Measurements from ENCODE around the gene VPS13D.
A peak's percentile ranks its signal among the peaks of the same experiment; 100 is the strongest.
"Not testable (repeated sequence)": the region's sequence is repeated elsewhere in the genome, so short reads cannot be mapped to it uniquely, and the experiment has no call there.

The VPS13D gene

GRCh38 chr1:12446593-12446992 lies 216.8 kb downstream of the VPS13D start:
- DNase-seq (ENCODE audit: low read depth, low spot score), result no peak

GRCh38 chr1:12447307-12447706 lies 217.5 kb downstream of the VPS13D start:
- DNase-seq (ENCODE audit: low read depth, low spot score), result no peak

- DNase-seq (ENCODE audit: low read depth, low spot score), result no peak
Observed at GRCh38 chr1:12447849-12448312, 218.1 kb downstream of the VPS13D start.

- no peak for DNase-seq (ENCODE audit: low read depth, low spot score)
Observed at GRCh38 chr1:12448746-12449177, 218.9 kb downstream of the VPS13D start.

- no peak for DNase-seq (ENCODE audit: low read depth, low spot score)
Observed at GRCh38 chr1:12450090-12450755, 220.4 kb downstream of the VPS13D start.

GRCh38 chr1:12450756-12451559 lies 221.1 kb downstream of the VPS13D start:
- DNase-seq (ENCODE audit: low read depth, low spot score), result no peak

GRCh38 chr1:12451560-12451900 lies 221.7 kb downstream of the VPS13D start:
- no peak for DNase-seq (ENCODE audit: low read depth, low spot score)

- DNase-seq (ENCODE audit: low read depth, low spot score), result no peak
Observed at GRCh38 chr1:12452262-12452661, 222.4 kb downstream of the VPS13D start.

- DNase-seq (ENCODE audit: low read depth, low spot score), result peak; percentile 64
Observed at GRCh38 chr1:12453400-12454343, 223.8 kb downstream of the VPS13D start.

GRCh38 chr1:12454406-12455391 lies 224.9 kb downstream of the VPS13D start:
- peak; percentile 26 for DNase-seq (ENCODE audit: low read depth, low spot score)

- not testable (repeated sequence) for DNase-seq (ENCODE audit: low read depth, low spot score)
Observed at GRCh38 chr1:12456081-12456480, 226.3 kb downstream of the VPS13D start.

GRCh38 chr1:12456979-12457378 lies 227.1 kb downstream of the VPS13D start:
- DNase-seq (ENCODE audit: low read depth, low spot score), result no peak

GRCh38 chr1:12457771-12458170 lies 227.9 kb downstream of the VPS13D start:
- no peak for DNase-seq (ENCODE audit: low read depth, low spot score)

GRCh38 chr1:12458571-12458970 lies 228.7 kb downstream of the VPS13D start:
- no peak for DNase-seq (ENCODE audit: low read depth, low spot score)

GRCh38 chr1:12460121-12460520 lies 230.3 kb downstream of the VPS13D start:
- no peak for DNase-seq (ENCODE audit: low read depth, low spot score)

GRCh38 chr1:12460911-12461621 lies 231.2 kb downstream of the VPS13D start:
- DNase-seq (ENCODE audit: low read depth, low spot score), result no peak

- DNase-seq (ENCODE audit: low read depth, low spot score), result no peak
Observed at GRCh38 chr1:12461754-12462153, 231.9 kb downstream of the VPS13D start.

GRCh38 chr1:12462586-12462985 lies 232.8 kb downstream of the VPS13D start:
- DNase-seq (ENCODE audit: low read depth, low spot score), result no peak

GRCh38 chr1:12464045-12464461 lies 234.2 kb downstream of the VPS13D start:
- no peak for DNase-seq (ENCODE audit: low read depth, low spot score)

- no peak for DNase-seq (ENCODE audit: low read depth, low spot score)
Observed at GRCh38 chr1:12464598-12465056, 234.8 kb downstream of the VPS13D start.

Data from ELF-1 (cell line).